ENCODE measurements around the gene DDX10. TPM values are rescaled to one million over a fixed set of nuclear protein-coding genes. Genes with fewer than 3 reads are reported as not detected.

The DDX10 gene
- total and polyA plus RNA-seq, 8 donors: 16.5 to 32.8 (median 28.9) TPM

DNA sequence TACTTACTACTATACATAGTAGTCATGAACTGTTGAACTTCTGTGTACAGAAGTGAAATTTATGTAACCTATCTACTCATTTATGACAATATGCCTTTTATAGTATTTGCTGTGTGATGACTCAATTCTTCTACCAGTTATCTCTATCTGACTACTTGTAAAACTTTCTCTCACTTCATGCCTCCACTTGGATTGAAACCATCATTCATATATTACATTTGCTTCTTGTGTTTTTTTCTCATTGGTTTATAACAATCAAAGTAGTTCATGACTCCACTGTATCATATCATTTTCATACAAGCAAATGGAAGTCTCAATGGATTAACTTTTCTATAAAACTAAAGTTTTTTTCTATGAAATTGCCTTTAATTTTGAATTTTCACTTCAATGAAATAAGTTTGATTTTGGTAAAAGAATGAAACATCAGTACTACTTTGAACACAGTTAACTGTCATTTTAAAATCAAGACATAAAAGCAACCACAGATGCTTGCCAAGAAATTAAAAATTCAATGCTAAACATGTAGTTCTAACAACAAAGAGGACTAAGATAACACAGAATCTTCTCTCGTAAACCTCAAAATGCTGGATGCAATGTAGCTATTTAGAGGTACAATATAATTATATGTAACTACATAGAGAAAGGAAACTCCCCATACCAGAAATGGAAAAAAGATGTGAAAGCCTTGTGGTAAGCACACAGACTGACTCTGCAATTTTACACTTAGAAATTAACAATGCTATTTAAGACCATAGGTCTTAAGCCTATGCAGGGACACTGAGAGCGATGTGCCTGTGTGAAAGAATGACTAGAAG lies 43.7 kb upstream of the DDX10 start:
- Histone ChIP-seq H3K4me3 (no peak overlapping the region), H3K9me3 (no peaks in the 10 kb centered on the region), H3K36me3 (no peaks in the 10 kb centered on the region), H3K27me3 (no peaks in the 10 kb centered on the region), H3K4me1 (no peaks in the 10 kb centered on the region), H3K27ac (no peak overlapping the region)
- TF ChIP-seq, protein P1, sequence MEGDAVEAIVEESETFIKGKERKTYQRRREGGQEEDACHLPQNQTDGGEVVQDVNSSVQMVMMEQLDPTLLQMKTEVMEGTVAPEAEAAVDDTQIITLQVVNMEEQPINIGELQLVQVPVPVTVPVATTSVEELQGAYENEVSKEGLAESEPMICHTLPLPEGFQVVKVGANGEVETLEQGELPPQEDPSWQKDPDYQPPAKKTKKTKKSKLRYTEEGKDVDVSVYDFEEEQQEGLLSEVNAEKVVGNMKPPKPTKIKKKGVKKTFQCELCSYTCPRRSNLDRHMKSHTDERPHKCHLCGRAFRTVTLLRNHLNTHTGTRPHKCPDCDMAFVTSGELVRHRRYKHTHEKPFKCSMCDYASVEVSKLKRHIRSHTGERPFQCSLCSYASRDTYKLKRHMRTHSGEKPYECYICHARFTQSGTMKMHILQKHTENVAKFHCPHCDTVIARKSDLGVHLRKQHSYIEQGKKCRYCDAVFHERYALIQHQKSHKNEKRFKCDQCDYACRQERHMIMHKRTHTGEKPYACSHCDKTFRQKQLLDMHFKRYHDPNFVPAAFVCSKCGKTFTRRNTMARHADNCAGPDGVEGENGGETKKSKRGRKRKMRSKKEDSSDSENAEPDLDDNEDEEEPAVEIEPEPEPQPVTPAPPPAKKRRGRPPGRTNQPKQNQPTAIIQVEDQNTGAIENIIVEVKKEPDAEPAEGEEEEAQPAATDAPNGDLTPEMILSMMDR (IDR thresholded peaks at IDR 0.05): no peak
- ATAC-seq (no peak), DNase-seq (no peak)
- intact Hi-C loops (cut with DNase I): no loop called here

DNA sequence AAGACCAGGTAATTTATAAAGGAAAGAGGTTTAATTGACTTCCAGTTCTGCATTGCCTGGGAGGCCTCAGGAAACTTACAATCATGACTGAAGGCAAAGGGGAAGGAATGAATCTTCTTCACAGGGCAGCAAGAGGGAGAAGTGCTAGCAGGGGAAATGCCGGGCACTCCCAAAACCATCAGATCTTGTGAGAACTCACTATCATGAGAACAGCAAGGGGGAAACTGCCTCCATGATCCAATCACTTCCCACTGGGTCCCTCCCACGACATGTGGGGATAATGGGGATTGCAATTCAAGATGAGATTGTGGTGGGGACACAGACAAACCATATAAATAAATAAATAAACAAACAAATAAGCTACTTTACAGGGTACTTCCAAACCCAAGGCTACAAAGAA lies 42.5 kb upstream of the DDX10 start:
- no peaks in the 10 kb centered on the region for H3K27me3 ChIP-seq

DNA sequence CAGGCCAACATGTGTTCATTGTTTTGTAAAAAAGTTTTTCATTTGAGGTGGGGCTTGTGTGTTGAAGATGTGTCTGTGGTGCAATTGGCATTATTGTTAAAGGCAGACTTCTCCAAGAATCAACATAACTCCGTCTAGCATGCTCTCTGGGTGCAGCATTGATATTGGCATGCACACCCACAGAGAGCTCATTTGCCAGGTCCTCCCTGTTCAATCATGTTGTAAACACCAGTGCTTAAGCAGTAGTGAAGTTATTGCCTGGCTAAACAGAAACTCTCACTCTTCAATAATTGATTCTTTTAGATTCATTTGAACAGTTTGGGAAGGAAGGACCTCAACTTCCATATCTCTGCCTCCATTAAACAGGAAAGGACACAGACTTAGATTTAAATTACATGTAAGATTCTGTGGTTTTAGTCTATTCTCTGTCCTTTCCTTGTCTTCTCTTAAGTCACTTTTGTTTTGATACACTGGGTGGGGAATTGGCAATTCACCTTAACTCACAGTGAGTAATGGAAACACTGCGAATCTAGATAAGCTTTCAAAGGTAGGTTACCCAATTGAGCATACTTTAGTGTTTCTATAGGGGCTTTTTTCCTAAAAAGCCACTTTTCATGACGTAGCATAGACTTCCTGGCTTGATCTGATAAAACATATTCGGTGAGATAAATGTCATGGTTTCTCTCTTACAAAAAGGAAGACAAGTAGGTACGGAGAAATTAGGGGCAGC lies 40.5 kb upstream of the DDX10 start:
- ATAC-seq (no peak), DNase-seq (no peak)
- H3K27ac ChIP-seq: no peak overlapping the region
- no peak overlapping the region for H3K4me3 ChIP-seq
- peaks cover 0 to 11% of the 10 kb centered on the region in 2 donors for H3K9me3 ChIP-seq
- H3K4me1 ChIP-seq: no peaks in the 10 kb centered on the region
- H3K36me3 ChIP-seq: no peaks in the 10 kb centered on the region
- TF ChIP-seq, protein P1 (IDR thresholded peaks at IDR 0.05): no peak
- intact Hi-C loops (cut with DNase I): no loop called here
- H3K27me3 ChIP-seq: no peaks in the 10 kb centered on the region

More for the DNA sequence above, 42.5 kb upstream of the DDX10 start:
- DNase-seq: no peak
- H3K27ac ChIP-seq: no peak overlapping the region
- H3K4me1 ChIP-seq: no peaks in the 10 kb centered on the region
- no peak overlapping the region for H3K4me3 ChIP-seq
- no peaks in the 10 kb centered on the region for H3K36me3 ChIP-seq
- no peaks in the 10 kb centered on the region for H3K9me3 ChIP-seq
- TF ChIP-seq, protein P1 (IDR thresholded peaks at IDR 0.05): no peak
- no peak for ATAC-seq
- intact Hi-C loops (cut with DNase I): no loop called here

DNA sequence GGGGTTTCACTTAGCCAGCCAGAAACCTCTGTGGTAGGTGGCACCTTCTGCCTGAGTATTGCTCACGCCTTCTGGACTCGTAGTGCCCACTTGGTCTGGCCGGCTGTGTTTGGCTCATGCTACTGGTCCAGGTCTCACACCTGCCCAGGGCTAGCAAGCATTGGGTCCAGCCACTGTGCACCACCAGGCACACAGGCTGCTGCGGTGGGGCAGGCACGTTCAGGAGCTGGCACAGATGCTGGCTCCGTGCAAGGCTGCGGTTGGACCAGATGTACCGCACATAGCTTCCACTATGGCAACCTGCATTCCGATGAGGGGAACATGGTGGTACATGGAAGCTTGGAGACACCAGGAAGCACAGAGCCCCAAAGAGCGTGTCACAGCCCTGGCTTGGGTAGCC lies 36.5 kb upstream of the DDX10 start:
- peaks cover 0 to 11% of the 10 kb centered on the region in 2 donors for H3K9me3 ChIP-seq
- H3K4me3 ChIP-seq: no peak overlapping the region
- ATAC-seq: no peak
- TF ChIP-seq, protein P1 (IDR thresholded peaks at IDR 0.05): no peak
- DNase-seq: no peak
- no peaks in the 10 kb centered on the region for H3K4me1 ChIP-seq
- intact Hi-C loops (cut with DNase I): no loop called here
- no peaks in the 10 kb centered on the region for H3K36me3 ChIP-seq
- no peak overlapping the region for H3K27ac ChIP-seq
- no peaks in the 10 kb centered on the region for H3K27me3 ChIP-seq

DNA sequence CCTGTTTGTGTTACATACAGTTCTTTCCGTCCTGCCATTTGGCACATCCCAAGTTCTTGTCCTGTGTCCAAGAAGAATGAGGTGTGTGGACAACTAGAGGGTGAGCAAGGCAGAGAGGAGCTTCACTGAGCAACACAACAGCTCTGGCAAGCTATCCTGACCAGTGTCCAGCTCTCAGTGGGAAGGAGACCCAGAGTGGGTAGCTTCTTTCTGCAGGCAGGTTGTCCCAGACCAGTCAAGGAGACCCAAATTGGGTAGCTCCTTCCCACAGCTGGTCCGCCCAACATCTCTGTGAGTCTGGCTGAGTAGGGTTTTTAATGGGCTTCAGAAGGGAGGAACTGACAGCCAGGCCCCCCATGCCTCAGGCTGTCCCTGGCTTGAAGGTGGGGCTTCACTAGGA lies 36.1 kb upstream of the DDX10 start:
- no peaks in the 10 kb centered on the region for H3K4me1 ChIP-seq
- peaks cover 0 to 11% of the 10 kb centered on the region in 2 donors for H3K9me3 ChIP-seq
- no peak for ATAC-seq
- TF ChIP-seq, protein P1 (IDR thresholded peaks at IDR 0.05): no peak
- intact Hi-C loops (cut with DNase I): no loop called here
- no peaks in the 10 kb centered on the region for H3K36me3 ChIP-seq
- H3K27me3 ChIP-seq: no peaks in the 10 kb centered on the region
- DNase-seq: no peak
- H3K27ac ChIP-seq: no peak overlapping the region
- no peak overlapping the region for H3K4me3 ChIP-seq

All from left lung (tissue), 10 donors.